Nucleus accumbens (tissue), 56 donors: Measurements from ENCODE around the gene LZTR1.

Experiments
- DNase-seq, 56 donors: peaks; one replicate each; lab custom pipeline; 2025; lab: John Stamatoyannopoulos, UW

LZTR1 gene

DNA sequence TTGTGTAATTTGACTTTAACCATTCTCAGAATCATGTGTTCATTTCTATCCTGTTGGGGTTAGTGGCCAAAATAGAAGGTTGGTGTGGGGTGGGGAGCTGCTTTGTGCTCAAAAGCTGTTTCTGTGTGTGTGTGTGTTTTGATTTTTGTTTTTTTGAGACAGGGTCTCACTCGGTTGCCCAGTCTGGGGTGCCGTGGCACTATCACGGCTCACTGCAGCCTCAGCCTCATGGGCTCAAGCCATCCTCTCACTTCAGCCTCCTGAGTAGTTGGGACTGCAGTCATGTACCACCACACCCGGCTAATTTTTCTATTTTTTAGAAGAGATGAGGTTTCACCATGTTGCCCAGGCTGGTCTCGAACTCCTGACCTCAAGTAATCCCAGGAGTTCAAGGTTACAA lies 33.1 kb upstream of the LZTR1 start:
- no peak for DNase-seq

DNA sequence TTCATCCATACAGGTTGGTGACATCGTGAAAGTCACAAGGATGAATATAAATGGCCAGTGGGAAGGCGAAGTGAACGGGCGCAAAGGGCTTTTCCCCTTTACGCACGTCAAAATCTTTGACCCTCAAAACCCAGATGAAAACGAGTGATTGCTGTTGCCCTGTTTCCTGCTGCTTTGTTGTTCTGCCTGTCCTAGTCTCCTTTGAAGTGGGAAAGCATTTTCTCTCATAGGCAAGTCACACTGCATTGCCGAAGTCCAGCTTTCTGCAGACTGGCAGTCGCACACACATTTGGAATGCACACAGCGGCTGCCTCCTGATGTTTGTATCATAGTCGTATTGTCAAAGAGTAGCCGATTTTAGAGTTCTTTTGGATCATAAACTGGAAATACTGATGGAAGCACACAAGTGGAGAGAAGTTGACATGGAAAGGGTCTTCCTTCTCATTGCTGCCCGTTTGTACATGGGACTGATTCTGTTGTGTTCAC lies 32.4 kb upstream of the LZTR1 start:
- DNase-seq = no peak

DNA sequence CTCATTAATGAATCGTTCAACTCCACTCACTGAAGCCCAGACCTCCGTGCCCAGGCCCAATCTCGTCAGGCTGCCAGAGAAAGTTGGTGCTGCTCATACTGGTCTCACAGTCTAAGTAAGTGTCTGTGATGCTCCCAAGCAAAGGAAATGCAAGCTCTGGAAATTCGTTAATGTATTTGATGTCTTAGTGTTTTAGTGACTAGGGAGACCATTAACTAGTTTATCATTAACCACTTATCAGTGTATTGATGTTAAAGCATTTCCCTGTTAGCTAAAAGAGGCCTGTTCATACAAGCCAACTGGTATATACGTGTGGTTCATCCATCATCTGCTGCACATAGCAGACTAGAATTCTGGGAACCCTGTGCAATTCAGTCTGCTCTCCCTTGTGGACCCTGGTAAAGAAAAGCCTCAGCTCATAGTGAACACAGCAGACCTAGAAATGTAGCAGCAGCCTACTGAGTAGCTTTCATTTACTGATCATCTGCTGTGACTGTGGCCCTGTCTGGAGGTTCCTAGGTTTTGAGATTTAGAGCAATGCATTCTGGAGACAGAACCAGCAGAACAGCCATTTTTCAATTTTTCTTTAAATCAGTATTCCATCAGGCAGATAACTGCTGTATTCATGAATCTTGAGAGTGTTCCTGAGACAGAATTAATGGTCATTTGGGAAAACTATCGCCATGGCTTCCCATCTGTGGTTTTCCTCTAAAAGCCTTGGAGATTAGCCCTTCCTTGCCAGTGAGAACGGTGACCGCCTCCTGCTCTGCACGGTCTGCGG lies 30.8 kb upstream of the LZTR1 start:
- DNase-seq = no peak

DNA sequence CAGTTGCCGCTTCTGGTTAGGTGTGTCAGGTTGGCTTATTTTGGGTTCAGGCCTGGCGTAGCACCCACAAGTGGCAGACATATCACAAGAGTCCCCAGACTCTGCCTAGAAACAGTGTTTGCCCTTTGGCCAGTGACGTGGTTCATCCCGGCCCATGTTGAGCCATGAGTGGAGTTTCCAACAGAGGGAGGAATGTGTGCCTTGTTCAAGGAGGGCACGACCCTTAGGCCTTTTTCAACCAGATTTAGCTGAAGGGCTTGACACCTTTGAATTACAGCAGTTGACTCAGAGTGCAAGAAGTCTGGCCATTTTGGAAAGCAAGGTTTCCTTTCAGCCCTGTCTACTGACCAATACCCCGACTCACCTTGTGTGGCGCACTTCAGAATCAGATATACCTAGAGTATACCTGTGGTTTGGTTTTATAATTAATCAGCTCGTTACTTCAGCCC lies 30.1 kb upstream of the LZTR1 start:
- no peak for DNase-seq

DNA sequence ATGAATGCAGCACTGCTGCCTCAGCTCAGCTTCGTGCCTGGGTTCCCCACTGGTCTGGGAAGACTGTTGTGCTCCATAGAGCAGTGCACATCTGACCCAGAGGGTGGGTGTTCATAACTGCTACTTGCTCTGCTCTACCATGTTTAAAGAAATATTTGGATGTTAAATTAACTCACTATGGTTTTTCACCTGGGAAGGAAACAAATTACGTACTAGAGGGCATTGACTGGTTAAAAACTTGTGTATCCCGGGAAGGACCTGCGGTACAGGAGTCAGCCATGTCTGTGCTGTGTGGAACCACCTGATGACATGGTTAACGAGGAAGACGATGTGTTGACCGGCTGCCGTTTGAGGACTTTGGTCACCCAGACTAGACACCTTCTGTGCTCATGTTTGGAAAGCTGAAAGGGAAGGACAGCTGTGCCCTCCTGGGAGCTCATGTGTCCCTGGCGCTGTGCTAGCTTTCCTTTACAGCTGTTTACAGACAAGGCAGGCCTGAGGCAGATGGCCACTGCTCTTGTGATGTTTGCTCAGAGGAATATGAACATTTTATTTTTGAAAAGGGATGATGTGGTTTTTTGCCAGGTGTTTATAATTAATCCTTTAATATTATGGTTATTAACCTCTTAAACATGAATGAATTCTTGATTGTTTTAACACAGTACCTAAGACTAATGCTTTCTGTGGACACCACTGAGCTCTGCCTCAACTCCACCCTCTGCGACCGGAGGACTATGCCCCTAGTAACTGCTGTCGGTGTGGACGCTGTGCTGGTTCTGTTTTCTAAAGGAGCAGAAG lies 29.4 kb upstream of the LZTR1 start:
- no peak for DNase-seq

DNA sequence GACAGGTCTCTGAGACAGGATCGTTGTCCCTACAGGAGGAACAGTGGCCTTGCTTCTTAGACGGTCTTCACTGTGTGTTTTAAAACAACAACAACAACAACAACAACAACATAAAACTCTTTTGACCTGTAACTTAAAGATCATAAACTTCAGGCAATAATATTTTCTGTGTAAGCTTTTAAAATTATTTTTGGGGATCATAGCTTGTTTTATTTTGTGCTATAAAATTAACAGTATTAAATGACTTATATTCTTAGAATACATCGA lies 28.8 kb upstream of the LZTR1 start:
- DNase-seq = no peak

DNA sequence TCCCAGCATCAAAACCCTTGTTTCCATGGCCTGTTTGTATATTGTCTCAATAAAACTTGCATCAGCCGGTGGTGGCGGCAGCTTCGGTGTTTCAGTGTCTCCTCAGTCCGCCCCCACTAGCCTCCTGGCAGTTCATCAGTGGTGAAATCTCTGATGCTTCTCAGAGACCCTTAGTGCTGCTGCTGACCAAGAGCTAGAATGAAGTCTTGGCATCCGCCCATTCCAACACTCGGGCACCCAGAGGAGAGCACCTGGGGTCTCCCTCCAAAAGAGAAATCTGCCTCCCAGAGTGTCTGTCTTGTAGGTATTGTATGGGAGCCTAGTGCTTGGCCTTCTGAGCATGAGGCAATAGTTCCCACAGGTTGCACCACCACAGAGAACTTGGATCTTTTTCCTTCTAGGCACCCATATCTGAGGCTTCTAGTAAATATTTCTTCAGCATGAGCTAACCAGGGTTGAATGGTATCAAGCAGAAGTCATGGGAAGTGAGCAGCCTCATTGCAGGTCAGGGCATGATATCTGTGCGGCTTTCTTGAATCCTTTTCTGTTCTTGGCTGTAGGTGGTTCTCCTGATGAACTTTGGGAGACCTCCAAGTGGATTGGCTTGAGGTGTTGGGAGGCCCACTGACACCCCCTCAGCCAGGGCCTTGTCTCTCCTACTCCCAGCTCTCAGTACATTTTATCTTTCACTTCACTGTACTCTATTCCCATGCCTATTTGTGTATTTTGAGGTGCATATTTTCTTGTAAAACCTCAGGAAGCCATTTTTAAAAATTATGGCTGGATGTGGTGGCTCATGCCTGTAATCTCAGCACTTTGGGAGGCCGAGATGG lies 28.2 kb upstream of the LZTR1 start:
- DNase-seq = no peak

DNA sequence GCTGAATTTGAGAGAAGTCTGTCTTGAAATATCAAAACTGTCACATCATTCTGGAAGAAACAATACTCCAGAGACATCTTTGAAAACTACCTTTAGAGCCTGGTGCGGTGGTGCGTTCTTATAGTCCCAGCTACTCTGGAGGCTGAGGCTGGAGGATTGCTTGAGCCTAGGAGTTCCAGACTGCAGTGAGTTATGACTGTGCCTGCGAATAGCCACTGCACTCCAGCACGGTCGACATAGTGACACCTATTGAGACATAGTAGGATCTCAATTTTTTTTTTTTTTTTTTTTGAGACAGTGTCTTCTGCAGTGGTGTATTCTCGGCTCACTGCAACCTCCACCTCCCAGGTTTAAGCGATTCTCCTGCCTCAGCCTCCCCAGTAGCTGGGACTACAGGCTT lies 26.5 kb upstream of the LZTR1 start:
- DNase-seq = no peak

DNA sequence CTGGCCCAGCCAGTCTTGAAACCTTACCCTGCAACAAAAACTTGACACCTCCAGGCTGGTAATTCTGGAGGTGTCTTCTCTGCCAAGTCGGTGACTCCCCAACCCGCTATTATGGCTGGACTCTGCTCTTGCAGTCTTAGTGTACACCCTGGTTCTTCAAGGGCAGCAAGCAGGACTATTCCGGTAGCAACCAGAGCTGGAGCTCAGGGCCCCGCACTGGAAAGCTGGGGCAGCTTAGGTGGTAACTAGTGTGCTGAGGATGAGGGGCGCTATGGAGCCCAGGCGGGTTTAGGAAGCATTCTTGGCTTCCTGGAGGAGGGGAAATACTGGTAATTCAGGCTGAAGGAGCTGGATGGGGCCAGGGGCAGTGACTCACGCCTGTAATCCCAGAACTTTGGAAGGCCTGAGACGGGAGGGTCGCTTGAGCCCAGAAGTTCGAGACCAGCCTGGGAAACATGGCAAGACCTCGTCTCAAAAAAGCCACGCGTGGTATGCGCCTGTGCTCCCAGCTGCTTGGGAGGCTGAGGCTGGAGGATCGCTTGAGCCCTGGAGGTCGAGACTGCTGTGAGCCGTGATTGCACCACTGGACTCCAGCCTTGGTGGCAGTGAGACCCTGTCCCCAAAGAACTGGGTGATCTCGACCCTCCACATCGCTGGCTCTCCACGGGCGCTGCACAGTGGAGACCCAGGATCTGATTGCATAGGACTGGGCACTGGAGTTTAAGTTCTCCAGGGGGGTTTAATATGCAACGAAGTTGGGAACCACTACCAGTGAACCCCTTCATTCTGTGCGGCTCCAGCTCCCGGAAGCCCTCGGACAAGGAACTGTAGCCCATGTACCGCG lies 25.6 kb upstream of the LZTR1 start:
- DNase-seq = no peak

DNA sequence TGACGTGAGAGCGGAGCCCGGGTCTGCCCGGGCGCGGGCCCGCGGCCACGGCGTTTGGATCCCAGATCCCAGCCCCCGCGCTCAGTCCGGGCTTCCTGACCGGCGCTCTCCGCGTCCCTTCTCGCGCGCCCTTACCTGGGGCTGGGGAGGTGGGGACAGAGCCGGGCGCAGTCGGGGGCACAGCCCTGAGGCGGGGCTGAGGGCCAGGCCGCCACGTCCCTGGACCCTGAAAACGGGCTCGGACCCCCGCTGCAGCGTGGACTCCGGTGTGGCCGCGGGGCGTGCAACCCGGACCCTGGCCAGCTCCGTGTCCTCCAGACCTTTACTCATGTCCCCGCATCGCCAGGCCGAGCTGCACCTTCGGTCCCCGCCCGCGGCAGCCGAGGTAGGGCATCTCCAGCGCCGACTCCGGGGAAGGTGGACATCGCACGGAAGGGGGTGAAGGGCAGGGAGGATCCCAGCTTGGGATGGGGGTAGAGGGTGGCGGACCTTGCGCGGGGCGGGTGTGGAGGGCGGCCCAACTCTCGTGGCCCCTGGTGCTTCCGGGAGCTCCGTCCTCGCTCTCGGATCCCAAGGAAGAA lies 24.9 kb upstream of the LZTR1 start:
- peak in 1 of 56 donors; percentile 34 for DNase-seq

DNA sequence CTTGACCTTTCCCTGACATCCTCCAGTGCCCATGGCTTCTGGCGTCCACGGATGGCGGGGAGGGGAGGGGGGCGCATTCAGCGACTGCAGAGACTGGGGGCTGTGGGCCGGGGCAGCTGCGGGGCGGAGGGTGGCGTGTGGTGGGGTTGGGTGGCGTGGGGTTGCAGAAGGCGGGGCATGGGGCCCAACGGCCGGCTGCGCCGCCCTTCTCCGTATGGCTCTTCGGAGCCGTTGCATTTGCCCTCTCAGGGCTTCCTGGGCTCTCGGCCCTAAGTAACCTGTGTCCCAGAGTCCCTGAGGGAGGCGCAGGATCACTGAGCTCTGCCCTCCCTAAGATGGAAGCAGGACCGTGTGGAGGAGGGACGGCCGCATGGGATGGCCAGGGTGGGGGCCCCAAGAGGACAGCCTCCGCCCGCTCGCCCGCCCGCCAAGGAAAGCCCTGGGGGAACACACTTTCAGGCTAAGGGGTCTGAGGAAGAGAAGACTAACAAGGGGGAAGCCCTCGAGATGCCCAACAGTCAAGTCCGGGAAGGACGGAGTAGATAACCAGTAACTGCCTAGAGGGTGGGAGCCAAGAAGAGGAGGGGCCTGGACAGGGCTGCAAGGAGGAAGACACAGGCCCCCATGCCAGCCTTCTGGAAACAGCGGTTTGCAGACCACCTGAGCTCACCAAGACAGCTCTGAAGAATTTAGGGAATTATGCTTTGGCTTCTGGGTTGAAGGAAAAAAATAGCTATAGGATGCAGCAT lies 24.2 kb upstream of the LZTR1 start:
- DNase-seq = no peak

DNA sequence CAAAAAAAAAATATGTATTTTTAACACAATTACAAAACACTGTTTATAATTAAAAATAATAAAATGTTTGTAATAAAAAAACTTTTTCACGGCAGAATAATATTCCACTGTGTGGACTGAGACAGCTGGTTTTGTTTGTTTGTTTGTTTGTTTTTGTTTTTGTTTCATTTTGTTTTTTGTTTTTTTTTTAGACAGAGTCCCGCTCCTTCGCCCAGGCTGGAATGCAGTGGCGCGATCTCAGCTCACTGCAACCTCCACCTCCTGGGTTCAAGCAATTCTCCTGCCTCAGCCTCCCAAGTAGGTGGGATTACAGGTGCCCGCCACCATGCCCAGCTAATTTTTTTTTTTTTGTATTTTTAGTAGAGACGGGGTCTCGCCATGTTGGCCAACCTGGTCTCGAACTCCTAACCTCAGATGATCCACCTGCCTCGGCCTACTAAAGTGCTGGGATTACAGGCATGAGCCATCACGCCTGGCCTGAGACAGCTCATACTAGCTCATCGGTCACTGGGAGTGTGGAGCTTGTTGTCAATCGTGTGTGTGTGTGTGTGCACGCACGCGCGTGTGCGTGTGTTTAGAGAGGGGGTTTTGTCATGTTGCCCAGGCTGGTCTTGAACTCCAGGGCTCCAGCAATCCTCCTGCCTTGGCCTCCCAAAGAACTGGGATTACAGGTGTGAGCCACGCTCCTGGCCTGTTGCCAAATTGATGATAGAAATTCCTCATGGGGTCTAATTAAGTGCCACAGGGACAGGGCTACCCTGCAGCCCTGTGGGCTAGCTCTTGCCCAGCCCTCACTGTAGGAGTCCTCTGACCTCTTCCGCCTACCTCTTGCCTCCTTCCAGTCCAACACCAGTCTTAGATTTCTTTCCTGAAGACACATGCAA lies 22.3 kb upstream of the LZTR1 start:
- DNase-seq = no peak

DNA sequence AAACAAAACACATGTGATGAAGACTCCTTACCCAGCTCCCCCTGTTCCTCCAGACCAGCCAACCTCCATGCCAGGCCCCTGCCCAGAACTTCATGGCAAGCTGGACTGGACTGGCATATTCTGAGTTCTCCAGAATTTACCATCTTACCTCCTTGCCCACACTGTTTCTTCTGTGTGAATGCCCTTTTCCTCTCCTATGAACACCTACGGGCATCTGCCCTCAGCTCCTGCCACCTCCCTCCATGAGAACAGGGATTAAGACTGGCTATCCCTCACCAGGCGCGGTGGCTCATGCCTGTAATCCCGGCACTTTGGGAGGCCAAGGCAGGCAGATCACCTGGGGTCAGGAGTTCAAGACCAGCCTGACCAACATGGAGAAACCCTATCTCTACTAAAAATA lies 21.5 kb upstream of the LZTR1 start:
- no peak for DNase-seq

DNA sequence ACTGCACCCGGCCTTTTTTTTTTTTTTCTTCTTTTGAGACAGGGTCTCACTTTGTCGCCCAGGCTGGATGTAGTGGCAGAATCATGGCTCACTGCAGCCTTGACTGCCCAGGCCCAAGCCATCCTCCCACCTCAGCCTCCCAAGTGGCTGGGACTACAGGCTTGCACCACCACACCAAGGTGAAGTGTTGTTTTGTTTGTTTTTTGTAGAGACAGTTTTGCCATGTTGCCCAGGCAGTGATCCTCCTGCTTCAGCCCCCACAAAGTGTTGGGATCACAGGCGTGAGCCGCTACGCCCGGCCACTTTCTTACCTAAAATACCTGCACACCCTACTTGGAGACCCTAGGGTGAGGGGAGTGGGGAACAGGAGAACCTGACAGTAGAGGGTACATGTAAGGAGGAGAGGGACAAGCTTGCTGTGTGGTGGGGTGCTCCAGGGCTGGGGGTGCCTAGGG lies 19.6 kb upstream of the LZTR1 start:
- no peak for DNase-seq

DNA sequence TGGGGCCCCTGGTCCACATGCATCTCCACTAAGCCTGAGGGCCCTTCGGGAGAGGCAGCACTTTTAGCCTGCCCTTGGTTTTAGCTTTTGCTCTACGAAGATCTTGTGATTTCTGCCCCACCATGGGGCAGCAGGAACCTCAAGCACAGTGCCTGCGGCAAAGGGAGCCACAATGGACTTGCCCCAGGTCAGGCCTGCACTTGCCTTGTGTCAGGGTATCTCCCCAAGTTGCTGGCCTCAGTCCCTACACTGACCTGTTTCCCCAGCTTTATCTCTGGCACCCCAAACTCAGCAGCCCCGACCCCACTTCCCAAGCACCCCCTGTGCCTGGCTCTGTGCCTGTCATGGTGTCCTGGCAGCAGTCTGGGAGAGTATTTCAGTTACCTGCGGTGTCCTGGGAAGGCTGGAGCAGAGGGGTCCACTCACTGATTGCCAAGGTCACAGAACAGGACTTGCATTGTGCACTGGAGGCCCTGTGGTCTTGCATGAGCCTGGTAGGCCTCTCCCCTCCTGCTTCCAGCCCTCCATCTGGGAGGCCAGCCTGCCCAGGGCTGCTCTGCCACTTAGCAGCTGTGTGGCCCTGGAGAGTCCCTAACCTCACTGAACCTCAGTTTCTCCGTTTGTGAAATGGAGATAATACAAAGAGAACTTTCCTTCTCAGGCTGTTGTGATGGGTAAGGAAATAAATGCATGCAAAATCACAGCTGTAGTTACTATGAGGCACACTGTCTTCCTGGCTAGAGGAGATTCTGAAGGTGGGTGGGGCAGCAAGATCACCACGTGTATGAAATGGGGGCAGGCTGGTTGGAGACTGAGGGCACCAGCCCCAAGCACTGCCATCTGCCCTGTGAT lies 18.7 kb upstream of the LZTR1 start:
- DNase-seq = no peak

DNA sequence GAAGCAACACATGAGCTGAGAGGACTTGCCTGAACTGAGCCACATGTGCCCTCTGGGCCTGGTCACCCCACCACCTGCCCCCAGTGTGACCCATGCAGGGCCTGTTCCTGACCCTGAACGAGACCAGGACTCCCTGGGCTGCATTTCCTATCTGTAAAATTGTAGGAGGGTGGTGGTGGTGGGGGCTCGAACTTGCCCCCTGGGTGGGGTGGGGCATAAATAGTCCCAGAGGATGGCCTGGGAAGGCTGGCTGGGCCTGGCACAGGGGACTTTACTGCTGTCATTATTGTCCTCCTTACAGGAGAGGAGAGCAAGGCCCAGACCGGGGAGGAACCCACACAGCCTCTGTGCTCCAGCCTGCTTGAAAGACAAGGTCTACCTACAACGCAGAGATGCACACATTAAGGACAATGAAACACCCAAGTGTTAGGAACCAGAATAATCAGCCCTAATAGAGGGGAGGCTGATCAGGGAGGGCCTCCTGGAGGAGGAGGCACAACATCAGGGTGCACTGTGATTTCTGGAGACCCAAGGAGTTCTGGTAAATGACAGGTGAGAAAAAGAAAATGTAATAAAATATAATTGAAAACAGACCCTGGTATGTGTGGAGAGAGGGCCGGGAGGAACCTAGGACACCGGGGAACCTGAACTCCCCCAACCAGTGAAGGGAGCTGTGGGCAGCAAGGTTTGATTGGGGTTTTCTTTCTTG lies 17.9 kb upstream of the LZTR1 start:
- DNase-seq = no peak

DNA sequence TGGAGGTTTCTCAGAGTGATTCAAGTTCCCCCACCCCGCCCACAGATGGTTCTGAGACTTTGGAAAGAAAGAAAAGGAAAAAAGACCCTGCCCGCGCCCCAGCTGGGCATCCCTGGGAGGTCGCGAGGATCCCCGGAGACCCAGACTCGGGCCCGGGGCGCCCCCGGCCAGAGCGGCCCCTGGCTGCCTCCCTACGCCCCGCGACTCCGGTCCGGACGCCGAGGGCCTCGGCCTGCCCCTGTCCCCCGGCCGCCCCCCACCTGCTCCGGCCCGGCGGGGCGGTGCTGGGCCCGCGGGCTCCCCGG lies 17.3 kb upstream of the LZTR1 start:
- DNase-seq = no peak
